Measurements from ENCODE around the gene HRH2. TPM values are rescaled to one million over a fixed set of nuclear protein-coding genes. Genes with fewer than 3 reads are reported as not detected.

The HRH2 gene, protein sequence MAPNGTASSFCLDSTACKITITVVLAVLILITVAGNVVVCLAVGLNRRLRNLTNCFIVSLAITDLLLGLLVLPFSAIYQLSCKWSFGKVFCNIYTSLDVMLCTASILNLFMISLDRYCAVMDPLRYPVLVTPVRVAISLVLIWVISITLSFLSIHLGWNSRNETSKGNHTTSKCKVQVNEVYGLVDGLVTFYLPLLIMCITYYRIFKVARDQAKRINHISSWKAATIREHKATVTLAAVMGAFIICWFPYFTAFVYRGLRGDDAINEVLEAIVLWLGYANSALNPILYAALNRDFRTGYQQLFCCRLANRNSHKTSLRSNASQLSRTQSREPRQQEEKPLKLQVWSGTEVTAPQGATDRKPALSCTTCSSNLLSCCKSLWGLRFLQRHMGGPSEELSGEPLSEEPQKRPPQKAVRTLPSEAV
- 10 to 100 TPM; 34.5 to 36.1 TPM for total RNA-seq

DNA sequence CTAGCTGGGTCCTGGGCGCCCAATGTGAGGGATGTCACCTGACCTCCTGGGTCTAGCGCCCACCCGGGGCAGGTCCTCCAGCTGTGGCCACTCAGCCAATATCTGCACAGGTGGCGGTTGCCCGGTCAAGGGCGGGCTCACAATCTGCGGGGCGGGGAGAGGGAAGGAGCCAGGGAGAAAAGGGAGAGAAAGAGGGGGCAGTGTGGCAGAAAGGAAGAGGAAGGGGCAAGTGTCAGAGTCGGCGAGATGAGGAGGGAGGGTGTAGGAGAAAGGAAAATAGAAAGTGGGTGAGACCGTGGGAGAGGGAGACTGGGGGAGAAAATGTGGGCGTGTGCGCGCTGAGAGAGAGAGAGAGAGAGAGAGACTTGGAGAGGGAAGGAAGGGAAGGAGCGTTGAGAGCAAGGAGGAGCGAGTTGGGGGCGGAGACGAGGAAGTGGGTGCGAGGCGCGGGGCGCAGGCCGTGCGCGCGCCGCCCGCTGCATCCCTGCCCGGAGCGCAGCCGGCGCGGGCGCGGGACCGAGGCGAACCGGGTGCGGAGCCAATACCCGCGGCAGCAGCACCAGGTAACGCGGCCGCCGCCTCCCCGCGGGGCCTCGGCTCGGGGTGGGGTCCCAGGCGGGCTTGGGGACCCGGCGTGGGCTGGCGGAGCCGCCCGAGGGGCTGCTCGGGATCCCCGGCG, at the start of gene HRH2:
TSS of gene HRH2 (plus strand) at position 479 of the 679 bp plus-strand sequence. CDS start 25,163 bp downstream, outside the sequence.

Other genes starting within 250 kb of the HRH2 start
- not detected for gene DRD1, start 213.9 kb upstream of the HRH2 start, total RNA-seq
- gene SFXN1, start 179.5 kb upstream of the HRH2 start, total RNA-seq: 100 to 1,000 TPM; 141 to 144 TPM
- not detected for gene CPLX2, start 213.5 kb downstream of the HRH2 start, total RNA-seq

Data from activated naive CD4-positive, alpha-beta T cell treated with anti-CD3 and anti-CD28 coated beads, Interleukin-2, amount 10 ng/mL, durations not matched to agents 5 hours and 36 hours (primary cell).